Measurements from ENCODE around the gene CHCHD6. TPM values are rescaled to one million over a fixed set of nuclear protein-coding genes. Genes with fewer than 3 reads are reported as not detected.

CHCHD6 gene
- total and polyA plus RNA-seq, 8 donors: 5.0 to 10.9 (median 6.0) TPM

GRCh38 chr3:126967386-126967785, 263.3 kb downstream of the CHCHD6 start:
- DNase-seq: peak in 1 of 6 donors; percentile 38
- FAIRE-seq: no peak
- 76 to 79% methylated on average over 10 of the region's 10 CpGs for WGBS, 2 donors
- no peaks in the 10 kb centered on the region for H3K4me1 ChIP-seq
- intact Hi-C loops (cut with DNase I): no loop called here
- no peaks in the 10 kb centered on the region for H3K9me3 ChIP-seq
- no peaks in the 10 kb centered on the region for H3K36me3 ChIP-seq
- no peak overlapping the region for H3K27ac ChIP-seq
- TF ChIP-seq CTCF (IDR thresholded peaks at IDR 0.05): no peak
- no peaks in the 10 kb centered on the region for H3K27me3 ChIP-seq
- no peak for ATAC-seq
- H3K4me3 ChIP-seq: no peak overlapping the region

GRCh38 chr3:126968391-126969390, 264.7 kb downstream of the CHCHD6 start:
- Histone ChIP-seq H3K27ac (no peak overlapping the region), H3K4me1 (no peaks in the 10 kb centered on the region), H3K9me3 (no peaks in the 10 kb centered on the region), H3K36me3 (no peaks in the 10 kb centered on the region), H3K27me3 (no peaks in the 10 kb centered on the region), H3K4me3 (no peak overlapping the region)
- no peak for ATAC-seq
- no peak for FAIRE-seq
- no peak for TF ChIP-seq CTCF (IDR thresholded peaks at IDR 0.05)
- no peak for DNase-seq
- intact Hi-C loops (cut with DNase I): no loop called here
- WGBS, 2 donors: 80 to 84% methylated on average over 20 of the region's 20 CpGs

GRCh38 chr3:126969586-126969985, 265.5 kb downstream of the CHCHD6 start:
- H3K4me1 ChIP-seq: no peaks in the 10 kb centered on the region
- TF ChIP-seq CTCF (IDR thresholded peaks at IDR 0.05): no peak
- no peaks in the 10 kb centered on the region for H3K9me3 ChIP-seq
- 50 to 57% methylated on average over 7 of the region's 7 CpGs for WGBS, 2 donors
- no peak overlapping the region for H3K4me3 ChIP-seq
- DNase-seq (no peak), FAIRE-seq (no peak), ATAC-seq (no peak)
- intact Hi-C loops (cut with DNase I): no loop called here
- no peak overlapping the region for H3K27ac ChIP-seq
- H3K27me3 ChIP-seq: no peaks in the 10 kb centered on the region
- no peaks in the 10 kb centered on the region for H3K36me3 ChIP-seq

GRCh38 chr3:126970101-126970500, 266.1 kb downstream of the CHCHD6 start:
- ATAC-seq (no peak), DNase-seq (no peak), FAIRE-seq (no peak)
- intact Hi-C loops (cut with DNase I): loop anchor here in 1 of 3 donors (10.0 kb wide), 1 partner anchor 485 kb away; no protein-coding TSS in a partner anchor
- no peaks in the 10 kb centered on the region for H3K36me3 ChIP-seq
- H3K27ac ChIP-seq: no peak overlapping the region
- no peaks in the 10 kb centered on the region for H3K27me3 ChIP-seq
- TF ChIP-seq CTCF (IDR thresholded peaks at IDR 0.05): no peak
- H3K9me3 ChIP-seq: no peaks in the 10 kb centered on the region
- H3K4me1 ChIP-seq: no peaks in the 10 kb centered on the region
- no peak overlapping the region for H3K4me3 ChIP-seq
- WGBS, 2 donors: 58 to 60% methylated on average over 5 of the region's 5 CpGs

GRCh38 chr3:126970921-126971320, 266.9 kb downstream of the CHCHD6 start:
- Histone ChIP-seq H3K27ac (no peak overlapping the region), H3K36me3 (no peaks in the 10 kb centered on the region), H3K9me3 (no peaks in the 10 kb centered on the region), H3K27me3 (no peaks in the 10 kb centered on the region), H3K4me3 (no peak overlapping the region), H3K4me1 (no peaks in the 10 kb centered on the region)
- FAIRE-seq: no peak
- DNase-seq: no peak
- no peak for TF ChIP-seq CTCF (IDR thresholded peaks at IDR 0.05)
- no peak for ATAC-seq
- intact Hi-C loops (cut with DNase I): loop anchor here in 1 of 3 donors (10.0 kb wide), 1 partner anchor 484 kb away; no protein-coding TSS in a partner anchor
- 74 to 82% methylated on average over 5 of the region's 5 CpGs for WGBS, 2 donors

Measured in pancreas (tissue), 10 donors.